ENCODE data around the gene SIGLEC15.
"Not testable (repeated sequence)": the region's sequence is repeated elsewhere in the genome, so short reads cannot be mapped to it uniquely, and the experiment has no call there.

SIGLEC15 gene

GRCh38 chr18:45825258-45826044, at the start of gene SIGLEC15:
TSS of gene SIGLEC15 (plus strand) at chr18:45825675. CDS start at chr18:45825729, 54 bp downstream.
- no peak for DNase-seq

- no peak for DNase-seq
Measured at GRCh38 chr18:45775743-45776142, 49.7 kb upstream of the SIGLEC15 start.

- no peak for DNase-seq
Measured at GRCh38 chr18:45777393-45777792, 48.1 kb upstream of the SIGLEC15 start.

GRCh38 chr18:45780568-45780967, 44.9 kb upstream of the SIGLEC15 start:
- DNase-seq: no peak

GRCh38 chr18:45782662-45783061, 42.8 kb upstream of the SIGLEC15 start:
- no peak for DNase-seq

- DNase-seq: no peak
Measured at GRCh38 chr18:45783097-45784075, 42.1 kb upstream of the SIGLEC15 start.

GRCh38 chr18:45785134-45785533, 40.3 kb upstream of the SIGLEC15 start:
- DNase-seq: no peak

GRCh38 chr18:45786941-45787340, 38.5 kb upstream of the SIGLEC15 start:
- DNase-seq: no peak

- no peak for DNase-seq
Measured at GRCh38 chr18:45787346-45787745, 38.1 kb upstream of the SIGLEC15 start.

- no peak for DNase-seq
Measured at GRCh38 chr18:45788861-45789260, 36.6 kb upstream of the SIGLEC15 start.

GRCh38 chr18:45792506-45793263, 32.8 kb upstream of the SIGLEC15 start:
- no peak for DNase-seq

GRCh38 chr18:45793264-45793965, 32.1 kb upstream of the SIGLEC15 start:
- no peak for DNase-seq

GRCh38 chr18:45801416-45802004, 24.0 kb upstream of the SIGLEC15 start:
- no peak for DNase-seq

GRCh38 chr18:45802814-45803492, 22.5 kb upstream of the SIGLEC15 start:
- DNase-seq: no peak

- no peak for DNase-seq
Measured at GRCh38 chr18:45805551-45805950, 19.9 kb upstream of the SIGLEC15 start.

- DNase-seq: no peak
Measured at GRCh38 chr18:45806226-45806625, 19.2 kb upstream of the SIGLEC15 start.

GRCh38 chr18:45807144-45807543, 18.3 kb upstream of the SIGLEC15 start:
- not testable (repeated sequence) for DNase-seq

GRCh38 chr18:45814733-45815132, 10.7 kb upstream of the SIGLEC15 start:
- DNase-seq: not testable (repeated sequence)

GRCh38 chr18:45817543-45817942, 7.9 kb upstream of the SIGLEC15 start:
- DNase-seq: no peak

- not testable (repeated sequence) for DNase-seq
Measured at GRCh38 chr18:45818765-45819164, 6.7 kb upstream of the SIGLEC15 start.

GRCh38 chr18:45820106-45820745, 5.2 kb upstream of the SIGLEC15 start:
- no peak for DNase-seq
